Neural progenitor cell (in vitro differentiated cells): Measurements from ENCODE around the gene ETV6.

Experiments
- CTCF ChIP-seq: fragments of 200-600 bp; sonication (generic); IDR thresholded peaks from 2 replicates; pipeline ENCODE4 v1.5.1; 2017; ENCODE audit warnings: antibody characterized with exemption, mild to moderate bottlenecking
- EZH2 ChIP-seq: fragments of 200-600 bp; sonication (generic); IDR thresholded peaks from 2 replicates; pipeline ENCODE4 v1.6.1; 2017; ENCODE audit warnings: antibody characterized with exemption, mild to moderate bottlenecking, moderate library complexity
- EZH2phosphoT487 ChIP-seq: fragments of 200-600 bp; sonication (generic); IDR thresholded peaks from 2 replicates; pipeline ENCODE4 v1.6.1; 2017; ENCODE audit warnings: antibody characterized with exemption

DNA sequence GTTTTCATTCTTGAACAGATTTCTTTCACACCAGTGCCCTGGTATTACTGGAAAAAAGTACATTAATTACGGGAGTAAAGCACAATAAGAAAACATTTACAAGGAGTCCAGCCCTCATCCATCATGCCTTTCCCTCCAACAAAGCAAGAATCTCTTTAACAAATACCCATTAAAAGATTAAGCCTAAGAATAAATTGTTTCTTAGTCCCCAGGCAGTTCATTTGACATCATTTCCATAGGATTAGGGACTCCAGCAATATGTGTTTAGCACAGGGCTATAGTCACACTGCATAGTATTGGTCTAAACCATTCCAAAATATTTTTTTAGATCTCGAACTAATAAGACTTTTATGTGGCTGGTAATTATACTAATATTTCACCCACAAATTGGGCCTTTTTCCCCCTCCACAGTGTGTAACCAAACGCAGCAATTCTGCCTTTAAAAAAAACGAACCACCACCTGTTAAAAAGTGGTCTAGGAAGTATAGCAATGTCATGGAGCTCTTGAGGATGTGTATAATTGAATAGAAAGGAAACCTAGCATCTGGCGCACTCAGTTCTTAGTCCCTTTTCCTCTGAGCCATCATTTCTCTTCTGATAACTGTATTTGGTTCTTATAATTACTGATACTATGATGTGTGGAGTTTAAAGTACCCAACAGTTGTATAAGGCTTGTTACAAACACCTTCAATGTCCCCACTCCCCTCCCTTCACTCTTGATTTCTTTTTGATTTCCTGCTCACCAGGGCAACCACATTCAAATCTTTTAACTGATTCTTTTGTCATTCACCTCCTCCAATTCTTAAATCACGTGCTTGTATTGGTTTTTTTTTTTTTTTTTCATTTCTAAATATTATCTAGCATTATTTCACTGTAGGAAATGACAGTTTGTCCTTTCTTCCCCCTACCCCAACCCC, 138.7 kb downstream of the ETV6 start:
- no peak for TF ChIP-seq EZH2
- no peak for TF ChIP-seq CTCF
- TF ChIP-seq EZH2phosphoT487 = no peak
